Stimulated activated CD4-positive, alpha-beta T cell treated with anti-CD3 and anti-CD28 coated beads, TNF-alpha, amount 100 ng/mL, for 48 hours (primary cell): ENCODE measurements around the gene DPP10.
"Not testable (repeated sequence)": the region's sequence is repeated elsewhere in the genome, so short reads cannot be mapped to it uniquely, and the experiment has no call there.

Experiments
- DNase-seq, 3 donors: peaks; one replicate each; pipeline ENCODE4 v3.0.0-alpha.2; 2020; ENCODE audit warnings: low read depth in 3 of 3

The DPP10 gene

GRCh38 chr2:114507744-114508143, 65.3 kb downstream of the DPP10 start:
- no peak for DNase-seq

GRCh38 chr2:114515882-114516281, 73.4 kb downstream of the DPP10 start:
- no peak for DNase-seq

DNA sequence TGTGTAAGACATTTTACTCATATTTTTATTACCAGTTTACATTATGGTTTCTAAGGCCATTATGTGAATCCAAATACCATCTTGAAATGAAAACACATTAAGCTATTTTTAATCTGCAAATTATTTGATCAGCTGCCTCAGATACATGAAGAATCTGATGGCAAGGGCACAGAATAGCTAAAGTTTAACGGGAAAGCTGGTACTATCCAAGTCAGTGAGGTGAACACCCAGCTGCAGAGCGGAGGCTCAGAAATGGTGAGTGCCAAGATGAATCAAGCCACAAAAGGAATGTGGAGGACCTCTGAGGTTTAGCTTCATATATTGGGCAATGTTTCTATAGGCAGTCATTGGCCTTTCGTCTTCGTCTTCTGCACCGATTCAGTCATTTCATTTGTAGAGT, 75.1 kb downstream of the DPP10 start:
- DNase-seq, result no peak

DNA sequence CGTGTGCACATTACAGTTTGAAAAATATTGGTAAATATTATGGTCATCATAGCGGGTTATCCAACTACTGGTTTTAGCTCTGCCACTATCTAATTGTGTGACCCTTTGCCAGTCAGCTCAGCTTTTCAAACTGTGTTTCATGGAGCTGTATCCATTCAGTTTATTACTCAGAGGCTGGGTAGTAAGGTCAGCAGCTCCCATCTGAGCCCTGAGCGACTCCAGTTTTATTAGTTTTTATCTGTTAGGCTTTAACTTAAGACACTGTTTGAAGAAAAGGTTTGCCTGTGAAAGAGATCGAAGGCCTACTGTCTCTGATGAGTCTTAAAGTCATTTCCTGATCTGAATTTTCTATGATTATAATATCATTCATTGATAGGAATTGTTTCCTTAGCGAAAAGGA, 76.3 kb downstream of the DPP10 start:
- DNase-seq, result no peak

DNA sequence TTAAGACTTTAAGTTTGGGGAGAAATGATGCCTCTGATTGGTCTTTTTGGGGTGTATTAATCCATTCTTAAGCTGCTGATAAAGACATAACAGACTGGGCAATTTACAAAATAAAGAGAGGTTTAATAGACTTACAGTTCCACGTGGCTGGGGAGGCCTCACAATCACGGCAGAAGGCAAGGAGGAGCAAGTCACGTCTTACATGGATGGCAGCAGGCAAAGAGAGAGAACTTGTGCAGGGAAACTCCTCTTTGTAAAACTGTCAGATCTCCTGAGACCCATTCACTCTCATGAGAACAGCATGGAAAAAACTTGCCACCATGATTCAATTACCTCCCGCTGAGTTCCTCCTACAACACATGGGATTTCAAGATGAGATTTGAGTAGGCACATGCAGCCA, 80.2 kb downstream of the DPP10 start:
- DNase-seq, result not testable (repeated sequence)

DNA sequence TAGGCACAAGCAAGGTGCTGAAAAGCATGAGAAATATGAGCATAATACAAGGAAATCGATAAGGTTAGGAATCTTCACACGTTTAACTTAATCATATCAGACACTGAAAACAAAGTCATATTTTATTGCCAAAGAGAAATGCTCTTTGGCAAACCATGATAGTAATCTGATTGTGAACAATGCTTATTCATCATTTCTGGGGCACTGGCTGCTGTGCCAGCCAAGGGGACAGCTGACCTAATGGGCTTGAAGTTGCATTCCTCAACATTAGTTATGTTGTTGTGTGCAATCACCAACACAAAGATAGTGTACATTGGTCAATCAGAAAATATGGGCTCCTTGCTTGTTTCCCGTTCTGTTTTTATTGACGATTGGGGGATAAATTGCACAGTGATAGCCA, 83.5 kb downstream of the DPP10 start:
- no peak for DNase-seq

DNA sequence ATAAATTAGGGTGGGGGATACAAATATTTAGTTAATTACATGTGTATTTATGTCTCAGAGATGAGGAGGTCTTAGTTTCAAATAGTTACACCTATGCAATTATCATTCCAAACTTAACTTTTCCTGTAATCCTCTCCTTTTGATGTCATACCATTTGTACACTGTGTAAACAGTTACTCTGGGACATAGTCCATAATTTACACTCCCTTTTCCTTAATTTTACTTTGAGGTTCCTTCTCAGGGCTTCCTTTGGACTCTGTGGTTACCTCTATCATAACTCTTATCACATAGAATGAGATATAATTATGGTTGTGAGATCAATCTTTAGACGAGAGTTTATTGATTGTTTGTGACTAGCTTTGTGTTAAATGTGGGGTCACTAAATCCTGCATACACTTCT, 84.4 kb downstream of the DPP10 start:
- DNase-seq, result no peak

DNA sequence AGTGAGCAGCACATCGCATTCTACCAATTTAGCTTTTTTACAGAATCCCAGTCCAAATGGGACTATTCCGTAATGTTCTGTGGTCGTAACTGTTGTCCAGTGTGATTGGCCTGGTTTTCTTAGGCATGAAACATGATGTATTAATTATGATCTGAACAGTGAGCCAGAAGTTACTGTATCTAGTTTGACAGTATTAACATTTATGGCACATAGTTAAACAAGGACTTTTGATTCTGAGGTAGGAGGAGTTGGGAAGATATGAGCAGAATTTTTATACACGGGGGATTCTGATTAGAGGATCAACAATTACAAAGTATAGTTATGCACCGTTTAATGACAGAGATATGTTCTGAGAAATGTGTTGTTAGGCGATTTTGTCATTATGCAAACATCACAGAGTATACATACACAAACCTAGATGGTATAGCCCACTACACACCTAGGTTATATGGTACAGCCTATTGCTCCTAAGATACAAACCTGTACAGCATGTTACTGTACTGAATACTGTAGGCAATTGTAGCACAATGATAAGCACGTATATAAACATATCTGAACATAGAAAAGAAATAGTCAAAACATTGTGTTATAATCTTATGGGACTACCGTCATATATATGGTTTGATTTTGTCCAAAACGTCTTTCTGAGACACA, 85.0 kb downstream of the DPP10 start:
- no peak for DNase-seq

GRCh38 chr2:114534116-114535084, 92.0 kb downstream of the DPP10 start:
- no peak for DNase-seq

GRCh38 chr2:114537777-114538176, 95.3 kb downstream of the DPP10 start:
- DNase-seq, result no peak

DNA sequence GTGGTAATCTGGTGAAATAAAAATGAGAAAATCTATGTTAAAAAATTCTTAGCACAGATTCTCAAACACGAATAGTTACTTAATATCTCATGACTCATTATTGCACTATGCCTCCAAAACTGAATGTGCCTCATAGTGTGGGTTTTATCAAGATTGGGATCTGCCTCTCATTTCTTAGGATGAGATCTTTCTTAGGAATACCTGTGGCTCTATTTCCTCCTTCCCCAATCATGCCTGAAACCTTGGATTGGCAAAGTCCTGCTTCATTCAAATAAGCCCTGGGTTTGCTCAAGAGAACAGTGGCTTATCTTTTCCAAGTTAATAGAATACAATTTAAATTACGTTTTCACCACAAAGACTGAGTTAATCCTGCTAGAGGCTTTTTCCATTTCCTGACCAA, 100.3 kb downstream of the DPP10 start:
- no peak for DNase-seq

- DNase-seq, result no peak
Observed at GRCh38 chr2:114543236-114543766, 100.9 kb downstream of the DPP10 start.

DNA sequence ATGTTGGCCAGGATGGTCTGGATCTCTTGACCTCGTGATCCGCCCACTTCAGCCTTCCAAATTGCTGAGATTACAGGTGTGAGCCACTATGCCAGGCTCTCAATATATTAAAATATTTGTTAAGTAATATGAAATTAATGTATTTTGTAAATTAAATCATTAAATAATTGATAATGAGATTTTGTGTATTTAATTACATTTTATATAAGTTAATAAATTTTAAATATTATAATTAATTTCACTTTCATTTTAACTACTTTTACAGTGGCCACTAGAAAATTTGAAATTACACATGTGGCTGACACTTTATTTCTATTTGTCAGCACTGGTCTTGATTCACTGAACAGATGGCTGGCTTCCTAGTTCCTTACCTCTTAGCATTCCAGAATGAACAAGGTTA, 102.6 kb downstream of the DPP10 start:
- DNase-seq, result no peak

GRCh38 chr2:114546531-114546930, 104.1 kb downstream of the DPP10 start:
- no peak for DNase-seq

DNA sequence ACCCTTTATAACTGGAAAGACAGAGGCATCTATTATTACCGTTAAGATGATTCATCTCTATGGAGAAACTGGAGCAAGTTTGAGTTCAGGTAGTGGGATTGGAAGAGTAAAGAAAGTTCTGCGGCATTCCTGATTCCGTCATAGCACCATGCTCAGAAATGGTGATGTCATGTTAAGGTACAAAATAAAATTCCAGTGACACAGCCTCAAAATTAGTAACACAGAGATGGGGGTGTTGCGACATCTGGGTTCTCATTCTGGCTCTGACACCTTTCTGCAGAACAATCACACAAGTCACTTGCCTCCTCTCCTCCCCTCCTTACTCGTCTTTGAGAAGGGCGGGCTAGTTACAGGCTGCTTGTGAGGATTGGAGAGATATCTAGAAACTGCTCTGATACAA, 105.7 kb downstream of the DPP10 start:
- no peak for DNase-seq

GRCh38 chr2:114550364-114550763, 107.9 kb downstream of the DPP10 start:
- no peak for DNase-seq

DNA sequence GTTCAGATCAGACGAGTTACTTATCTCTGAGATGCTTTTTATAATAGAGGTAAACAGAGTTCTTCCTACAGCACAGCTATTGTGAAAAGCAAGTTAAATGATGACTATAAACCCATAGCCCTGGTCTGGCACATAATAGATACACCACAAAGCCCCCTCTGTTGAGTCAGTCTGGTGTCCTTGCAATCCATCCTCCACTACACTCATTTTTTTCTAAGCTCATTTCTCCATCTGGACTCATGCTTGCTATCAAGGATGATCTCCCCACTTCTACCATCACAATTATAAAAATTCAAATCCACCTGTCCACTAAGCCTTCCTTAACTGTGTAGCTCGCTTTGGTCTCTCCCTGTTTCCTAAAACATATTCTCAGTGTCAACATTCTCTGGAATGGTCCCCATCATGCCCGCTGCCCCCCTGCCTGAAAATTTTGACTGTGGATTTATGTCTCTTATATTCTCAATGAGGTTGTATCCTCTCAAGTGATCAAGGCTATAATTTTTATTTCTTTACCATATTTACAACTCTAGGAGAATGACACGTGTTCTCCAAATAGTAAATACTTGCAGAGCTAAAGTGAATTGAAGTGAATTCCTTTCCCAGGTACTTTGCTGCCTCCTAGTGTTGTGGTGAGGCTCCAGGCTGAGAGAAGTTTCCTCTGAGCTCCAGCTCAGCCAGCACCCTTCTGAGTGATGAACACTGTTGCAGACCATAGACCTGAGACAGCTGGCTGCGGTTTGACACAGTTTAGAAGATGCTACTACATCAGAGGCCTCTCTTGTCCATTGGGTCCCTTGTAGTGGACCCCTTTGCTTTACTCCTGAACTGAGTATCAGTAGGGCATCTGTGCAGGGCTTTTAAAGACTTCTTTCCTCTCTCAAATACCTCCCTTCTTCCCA, 108.7 kb downstream of the DPP10 start:
- DNase-seq, result peak in 1 of 3 donors; percentile 0

DNA sequence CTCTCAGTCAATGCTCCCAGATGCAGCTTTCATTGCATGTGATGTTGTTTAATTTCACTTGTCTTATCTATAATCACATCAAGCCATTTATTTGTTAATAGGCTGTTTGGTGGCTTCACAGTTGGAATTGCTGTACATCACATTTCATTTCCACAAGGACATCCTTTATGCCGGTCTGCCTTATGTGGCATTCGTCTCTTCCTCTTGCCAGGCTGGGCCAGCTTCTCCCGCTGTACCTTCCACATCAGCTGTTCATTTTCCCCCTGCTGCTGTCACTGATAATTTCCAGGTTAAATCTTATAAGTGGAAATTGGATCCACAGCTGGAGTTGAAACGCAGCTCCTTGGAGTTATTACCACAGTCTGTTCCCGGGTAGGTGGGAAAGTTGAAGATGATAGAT, 110.6 kb downstream of the DPP10 start:
- no peak for DNase-seq

DNA sequence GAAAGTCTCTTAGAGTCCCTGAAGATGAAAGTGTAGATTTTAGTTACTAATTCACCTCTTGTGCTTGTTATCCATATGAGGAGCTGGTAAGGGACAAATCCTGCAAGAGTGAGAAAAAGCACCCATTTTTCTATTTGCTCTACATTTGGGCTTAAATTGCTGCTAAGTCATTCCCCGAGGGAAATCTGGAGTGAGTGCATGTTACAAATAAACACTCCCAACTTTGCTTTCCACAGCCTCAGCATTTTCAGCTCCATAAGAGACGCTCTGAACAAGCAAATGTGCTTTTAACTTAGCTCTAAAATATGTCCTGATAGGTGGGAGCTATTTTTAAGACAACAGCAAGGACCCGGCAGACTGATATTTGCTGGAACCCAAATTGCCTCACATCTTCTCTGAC, 126.7 kb downstream of the DPP10 start:
- no peak for DNase-seq

DNA sequence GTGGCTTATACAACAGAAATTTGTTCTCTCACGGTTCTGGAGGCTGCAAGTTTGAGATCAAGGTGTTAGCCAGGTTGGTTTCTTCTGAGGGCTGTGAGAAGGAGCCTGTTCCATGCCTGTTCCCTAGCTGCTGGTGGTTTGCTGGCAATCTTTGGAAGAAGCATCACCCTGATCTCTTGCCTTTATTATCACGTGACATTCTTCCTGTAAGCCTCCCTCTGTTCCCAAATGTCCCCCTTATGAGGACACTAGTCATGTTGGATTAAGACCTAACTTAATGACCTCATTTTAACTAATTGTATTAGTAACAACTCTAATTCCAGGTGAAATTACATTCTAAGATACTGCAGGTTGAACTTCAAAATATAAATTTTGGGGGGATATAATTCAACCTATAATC, 135.2 kb downstream of the DPP10 start:
- no peak for DNase-seq

GRCh38 chr2:114579542-114579941, 137.1 kb downstream of the DPP10 start:
- no peak for DNase-seq

DNA sequence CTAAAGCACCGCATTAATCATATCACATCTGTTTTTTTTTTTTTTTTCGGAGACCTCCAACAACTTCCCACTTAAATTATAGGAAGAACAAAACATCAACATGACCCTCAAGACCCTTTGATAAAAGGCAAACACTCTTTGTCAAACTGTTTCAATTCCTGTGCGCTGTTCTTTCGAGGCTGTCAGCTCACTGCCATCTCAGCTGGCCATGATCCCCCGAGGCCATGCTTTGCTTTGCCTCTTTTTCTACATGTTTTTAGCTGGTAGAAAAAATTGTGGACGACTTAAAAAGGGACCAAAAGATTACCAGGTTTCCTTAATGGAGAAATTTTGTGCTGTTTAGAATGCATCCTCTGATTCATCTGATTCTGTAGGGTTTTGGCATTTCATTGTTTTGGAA, 138.2 kb downstream of the DPP10 start:
- DNase-seq, result no peak
